ENCODE data around the gene SIPA1L3. TPM values are rescaled to one million over a fixed set of nuclear protein-coding genes. Genes with fewer than 3 reads are reported as not detected.

SIPA1L3 gene
- total RNA-seq, 3 donors from 2014 or later = 93.6 to 173 (median 144) TPM

DNA sequence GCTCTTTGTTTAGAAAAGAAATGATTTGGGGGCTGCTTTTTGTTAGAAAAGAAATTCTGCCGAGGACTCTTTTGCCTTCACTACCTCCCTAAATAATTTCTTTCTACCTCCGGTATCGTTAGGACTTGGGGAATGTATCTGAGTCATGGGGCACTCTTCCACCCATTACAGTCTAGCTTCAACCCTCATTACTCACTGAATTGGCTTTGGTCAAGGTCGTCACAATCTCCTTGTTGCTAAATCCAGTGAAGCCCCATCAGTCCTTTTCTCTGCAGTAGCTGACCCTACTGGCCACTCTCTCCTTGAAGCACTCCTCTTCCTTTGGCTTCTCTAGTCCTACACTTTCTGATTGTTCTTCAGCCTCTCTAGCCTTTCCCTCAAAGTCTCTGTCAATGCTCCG, 34.6 kb upstream of the SIPA1L3 start:
- no peak overlapping the region for H3K4me3 ChIP-seq
- no peaks in the 10 kb centered on the region for H3K9me3 ChIP-seq
- intact Hi-C loops (cut with DNase I, micrococcal nuclease) = no loop called here
- ATAC-seq (no peak), DNase-seq (no peak)
- TF ChIP-seq, protein P1, sequence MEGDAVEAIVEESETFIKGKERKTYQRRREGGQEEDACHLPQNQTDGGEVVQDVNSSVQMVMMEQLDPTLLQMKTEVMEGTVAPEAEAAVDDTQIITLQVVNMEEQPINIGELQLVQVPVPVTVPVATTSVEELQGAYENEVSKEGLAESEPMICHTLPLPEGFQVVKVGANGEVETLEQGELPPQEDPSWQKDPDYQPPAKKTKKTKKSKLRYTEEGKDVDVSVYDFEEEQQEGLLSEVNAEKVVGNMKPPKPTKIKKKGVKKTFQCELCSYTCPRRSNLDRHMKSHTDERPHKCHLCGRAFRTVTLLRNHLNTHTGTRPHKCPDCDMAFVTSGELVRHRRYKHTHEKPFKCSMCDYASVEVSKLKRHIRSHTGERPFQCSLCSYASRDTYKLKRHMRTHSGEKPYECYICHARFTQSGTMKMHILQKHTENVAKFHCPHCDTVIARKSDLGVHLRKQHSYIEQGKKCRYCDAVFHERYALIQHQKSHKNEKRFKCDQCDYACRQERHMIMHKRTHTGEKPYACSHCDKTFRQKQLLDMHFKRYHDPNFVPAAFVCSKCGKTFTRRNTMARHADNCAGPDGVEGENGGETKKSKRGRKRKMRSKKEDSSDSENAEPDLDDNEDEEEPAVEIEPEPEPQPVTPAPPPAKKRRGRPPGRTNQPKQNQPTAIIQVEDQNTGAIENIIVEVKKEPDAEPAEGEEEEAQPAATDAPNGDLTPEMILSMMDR (IDR thresholded peaks at IDR 0.05) = no peak
- H3K4me1 ChIP-seq (ENCODE audit: low read depth) = no peaks in the 10 kb centered on the region
- no peaks in the 10 kb centered on the region for H3K36me3 ChIP-seq (ENCODE audit: low read depth)

DNA sequence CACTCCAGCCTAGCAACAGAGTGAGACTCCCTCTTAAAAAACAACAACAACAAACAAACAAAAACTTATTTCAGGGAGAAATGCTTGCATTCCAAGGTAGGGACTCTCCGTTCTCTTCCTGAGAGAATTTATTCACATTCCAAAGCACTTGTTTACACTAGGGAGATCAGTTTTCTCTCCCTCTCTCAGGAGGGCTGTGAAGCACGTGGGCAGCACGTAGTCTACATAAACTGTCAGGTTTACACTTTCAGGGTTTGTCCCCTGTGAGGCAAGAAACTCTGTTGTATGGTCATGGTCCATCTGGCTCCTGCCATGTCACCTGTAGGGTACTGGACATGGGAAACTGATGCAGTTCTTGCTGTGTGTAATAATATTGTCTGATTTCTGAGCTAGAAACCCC, 32.2 kb upstream of the SIPA1L3 start:
- ATAC-seq = no peak
- H3K9me3 ChIP-seq = no peaks in the 10 kb centered on the region
- intact Hi-C loops (cut with DNase I, micrococcal nuclease) = no loop called here

DNA sequence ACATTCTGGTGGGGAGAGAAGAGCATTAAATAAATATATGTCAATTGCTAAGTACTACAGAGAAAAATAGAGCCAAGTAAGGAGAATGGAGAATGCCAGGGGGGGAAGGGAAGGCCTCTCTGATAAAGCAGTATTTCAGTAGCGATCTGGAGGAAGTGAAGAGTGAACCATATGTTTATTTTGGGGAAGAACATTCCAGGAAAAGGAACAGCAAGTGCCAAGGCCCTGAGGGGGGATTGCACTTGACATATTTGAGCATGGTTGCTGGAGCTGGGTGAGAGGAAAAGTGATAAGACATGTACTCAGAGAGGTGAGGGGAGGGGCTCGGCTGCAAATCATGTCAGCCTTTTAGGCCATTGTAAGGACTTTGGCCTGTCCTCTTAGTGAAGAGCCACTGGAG, 31.0 kb upstream of the SIPA1L3 start:
- intact Hi-C loops (cut with DNase I, micrococcal nuclease) = no loop called here
- H3K4me1 ChIP-seq (ENCODE audit: low read depth) = no peaks in the 10 kb centered on the region
- no peaks in the 10 kb centered on the region for H3K36me3 ChIP-seq (ENCODE audit: low read depth)
- DNase-seq (no peak), ATAC-seq (no peak)
- TF ChIP-seq, protein P1 (IDR thresholded peaks at IDR 0.05) = no peak
- H3K9me3 ChIP-seq = no peaks in the 10 kb centered on the region
- no peak overlapping the region for H3K4me3 ChIP-seq

More for the DNA sequence above, 32.2 kb upstream of the SIPA1L3 start:
- H3K4me1 ChIP-seq (ENCODE audit: low read depth) = no peaks in the 10 kb centered on the region
- DNase-seq = no peak
- no peak overlapping the region for H3K4me3 ChIP-seq
- TF ChIP-seq, protein P1 (IDR thresholded peaks at IDR 0.05) = no peak
- no peaks in the 10 kb centered on the region for H3K36me3 ChIP-seq (ENCODE audit: low read depth)

DNA sequence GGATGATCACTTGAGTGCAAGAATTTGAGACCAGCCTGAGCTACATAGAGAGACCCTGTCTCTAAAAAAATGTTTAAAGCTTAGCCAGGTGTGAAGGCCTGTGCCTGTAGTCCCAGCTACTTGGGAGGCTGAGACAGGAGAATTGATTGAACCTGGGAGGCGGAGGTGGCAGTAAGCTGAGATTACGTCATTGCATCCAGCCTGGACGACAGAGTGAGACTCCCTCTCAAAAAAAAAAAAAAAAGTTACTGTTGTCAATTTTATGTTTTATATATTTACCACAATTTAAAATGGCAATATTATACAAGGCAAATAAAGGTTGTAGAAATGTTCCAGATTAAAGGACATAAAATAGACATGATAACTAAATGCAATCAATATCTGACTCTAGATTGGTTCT, 29.9 kb upstream of the SIPA1L3 start:
- no peak for DNase-seq
- intact Hi-C loops (cut with DNase I, micrococcal nuclease) = no loop called here
- H3K4me1 ChIP-seq (ENCODE audit: low read depth) = no peaks in the 10 kb centered on the region
- TF ChIP-seq, protein P1 (IDR thresholded peaks at IDR 0.05) = no peak
- H3K36me3 ChIP-seq (ENCODE audit: low read depth) = no peaks in the 10 kb centered on the region
- no peak for ATAC-seq
- H3K9me3 ChIP-seq = no peaks in the 10 kb centered on the region
- H3K4me3 ChIP-seq = no peak overlapping the region

DNA sequence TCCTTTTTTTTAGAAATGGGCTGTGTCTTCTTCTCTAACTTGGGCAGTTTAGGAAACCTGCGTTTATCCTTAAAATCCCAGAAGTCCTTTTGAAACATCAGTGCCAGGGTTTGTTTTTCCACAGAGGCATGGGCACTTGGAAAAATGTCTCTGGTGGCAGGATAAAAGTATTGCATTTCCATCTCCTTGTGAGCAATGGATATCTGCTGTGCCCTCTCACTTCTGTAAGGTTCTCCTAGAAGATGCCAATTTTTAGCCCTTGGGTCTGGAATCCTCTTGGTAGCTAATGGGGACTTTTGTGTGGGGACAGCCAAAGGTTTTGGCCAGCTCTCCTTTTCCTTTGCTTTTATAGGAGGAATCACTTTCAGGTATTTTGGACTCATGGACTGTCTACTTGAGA, 21.6 kb upstream of the SIPA1L3 start:
- Histone ChIP-seq H3K4me3 (no peak overlapping the region), H3K9me3 (no peaks in the 10 kb centered on the region), H3K36me3 (ENCODE audit: low read depth) (no peaks in the 10 kb centered on the region), H3K4me1 (ENCODE audit: low read depth) (no peaks in the 10 kb centered on the region)
- ATAC-seq (no peak), DNase-seq (no peak)
- TF ChIP-seq, protein P1 (IDR thresholded peaks at IDR 0.05) = no peak
- intact Hi-C loops (cut with DNase I, micrococcal nuclease) = no loop called here

DNA sequence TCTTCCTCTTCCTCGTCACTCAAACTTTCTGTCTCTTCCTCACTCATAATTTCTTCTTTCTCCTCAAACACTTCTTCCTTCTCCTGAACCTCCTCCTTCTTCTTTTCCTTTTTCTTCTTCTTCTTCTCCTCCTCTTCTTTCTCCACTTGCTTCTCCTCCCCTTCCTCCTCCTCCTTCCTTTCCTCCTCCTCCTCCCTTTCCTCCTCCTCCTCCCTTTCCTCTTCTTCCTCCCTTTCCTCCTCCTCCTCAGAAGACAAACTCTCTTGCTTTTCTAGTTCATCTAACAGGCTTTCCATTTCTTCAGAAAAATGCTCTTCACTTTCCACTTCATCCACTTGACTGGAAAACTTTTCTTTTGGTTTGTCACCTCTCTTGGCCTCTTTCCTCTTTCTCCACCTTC, 20.4 kb upstream of the SIPA1L3 start:
- no peaks in the 10 kb centered on the region for H3K4me1 ChIP-seq (ENCODE audit: low read depth)
- ATAC-seq = no peak
- H3K36me3 ChIP-seq (ENCODE audit: low read depth) = no peaks in the 10 kb centered on the region
- H3K9me3 ChIP-seq = no peaks in the 10 kb centered on the region
- DNase-seq = no peak
- H3K4me3 ChIP-seq = no peak overlapping the region
- intact Hi-C loops (cut with DNase I, micrococcal nuclease) = no loop called here
- TF ChIP-seq, protein P1 (IDR thresholded peaks at IDR 0.05) = no peak
